ENCODE data around the gene VSX1.

Gene VSX1

DNA sequence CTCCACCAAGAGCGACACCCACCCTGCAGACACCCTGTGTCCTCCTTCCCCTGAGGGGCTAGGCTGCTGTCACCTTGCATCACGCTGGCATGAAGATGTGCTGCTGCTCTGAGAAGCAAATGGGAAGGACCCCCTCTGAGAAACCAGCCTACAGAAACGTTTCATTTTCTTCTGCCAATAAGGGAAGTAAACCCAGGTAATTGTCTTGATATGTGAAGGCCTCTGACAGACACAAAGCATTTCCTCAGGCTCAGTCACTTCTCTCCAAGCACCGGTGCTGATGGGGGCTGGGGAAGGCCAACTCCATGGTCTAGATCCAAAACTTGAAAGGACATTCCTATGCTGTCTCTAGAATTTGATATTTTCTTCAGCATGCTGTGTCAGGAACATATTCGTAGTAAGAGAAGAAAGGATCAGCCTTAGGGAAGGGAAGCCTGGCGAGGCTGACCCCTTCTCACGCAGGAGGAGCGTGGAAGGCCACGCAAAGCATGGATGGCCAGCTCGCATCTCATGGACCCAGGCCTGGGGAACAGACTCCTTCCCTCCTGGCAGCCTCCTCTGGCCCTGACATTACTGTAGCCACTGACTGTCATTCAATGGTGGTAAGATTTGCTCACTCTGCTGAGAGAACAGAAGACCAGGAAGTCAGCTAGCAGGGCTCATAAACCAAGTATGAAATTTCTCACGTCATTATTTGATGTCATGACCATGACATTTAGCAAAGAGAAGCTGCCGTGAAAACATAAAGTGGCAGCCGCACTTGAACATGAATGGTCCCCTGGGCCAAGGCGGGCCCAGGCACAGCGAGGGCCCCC, 44.4 kb downstream of the VSX1 start:
- no peaks in the 10 kb centered on the region for H3K9me3 ChIP-seq (ENCODE audit: control insufficient read depth, insufficient read depth, low read depth, low read length)
- peaks cover 7% of the 10 kb centered on the region for H3K4me1 ChIP-seq (ENCODE audit: control insufficient read depth, insufficient read depth, low read length)
- TF ChIP-seq KLF10 (tag by site-specific recombination; IDR thresholded peaks at IDR 0.05), result no peak
- TF ChIP-seq ATF2 (tag by site-specific recombination; IDR thresholded peaks at IDR 0.05; ENCODE audit: low read depth), result 0 out of 2 replicates have a peak, but pooled peaks have one; percentile 8
- no peak overlapping the region for H3K4me3 ChIP-seq (ENCODE audit: low read depth, low read length)
- H3K27ac ChIP-seq (ENCODE audit: extremely low read depth, low read depth, low read length), result no peak overlapping the region
- ChIA-PET CTCF (interaction anchor here (0.6 to 0.8 kb wide), 2 partner anchors 8 to 66 kb away, joined by 3 read pairs; no protein-coding TSS in a partner anchor), POLR2A (no interaction called here)
- no peaks in the 10 kb centered on the region for H3K36me3 ChIP-seq (ENCODE audit: control insufficient read depth in 2 of 2, insufficient read depth in 1 of 2, low read length in 2 of 2)

DNA sequence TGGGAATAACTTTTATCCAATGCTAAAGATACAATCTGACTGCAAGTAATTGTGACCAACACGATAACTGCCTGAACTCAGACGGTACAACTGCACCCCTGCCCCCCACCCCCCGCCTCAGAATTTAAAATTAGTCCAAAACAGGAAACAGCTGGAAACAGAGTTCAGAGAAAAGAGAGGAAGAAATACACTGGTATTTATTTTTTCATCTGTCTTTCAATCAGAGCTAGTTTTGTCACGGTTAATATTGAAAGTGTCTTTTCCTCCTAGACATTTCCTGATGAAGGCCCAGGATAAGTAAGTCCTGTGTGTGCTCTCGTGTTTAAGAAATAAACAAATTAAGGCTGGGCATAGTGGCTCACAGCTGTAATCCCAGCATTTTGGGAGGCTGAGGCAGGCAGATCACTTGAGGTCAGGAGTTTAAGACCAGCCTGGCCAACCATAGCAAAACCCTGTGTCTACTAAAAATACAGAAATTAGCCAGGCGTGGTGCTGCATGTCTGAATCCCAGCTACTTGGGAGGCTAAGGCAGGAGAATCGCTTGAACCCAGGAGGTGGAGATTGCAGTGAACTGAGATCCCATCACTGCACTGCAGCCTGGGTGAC, 45.5 kb downstream of the VSX1 start:
- Histone ChIP-seq H3K9me3 (ENCODE audit: control insufficient read depth, insufficient read depth, low read depth, low read length) (no peaks in the 10 kb centered on the region), H3K36me3 (ENCODE audit: control insufficient read depth in 2 of 2, insufficient read depth in 1 of 2, low read length in 2 of 2) (no peaks in the 10 kb centered on the region), H3K4me3 (ENCODE audit: low read depth, low read length) (no peak overlapping the region), H3K4me1 (ENCODE audit: control insufficient read depth, insufficient read depth, low read length) (peaks cover 7% of the 10 kb centered on the region), H3K27ac (ENCODE audit: extremely low read depth, low read depth, low read length) (no peak overlapping the region)
- POLR2A ChIA-PET, result no interaction called here
- TF ChIP-seq, protein P1, sequence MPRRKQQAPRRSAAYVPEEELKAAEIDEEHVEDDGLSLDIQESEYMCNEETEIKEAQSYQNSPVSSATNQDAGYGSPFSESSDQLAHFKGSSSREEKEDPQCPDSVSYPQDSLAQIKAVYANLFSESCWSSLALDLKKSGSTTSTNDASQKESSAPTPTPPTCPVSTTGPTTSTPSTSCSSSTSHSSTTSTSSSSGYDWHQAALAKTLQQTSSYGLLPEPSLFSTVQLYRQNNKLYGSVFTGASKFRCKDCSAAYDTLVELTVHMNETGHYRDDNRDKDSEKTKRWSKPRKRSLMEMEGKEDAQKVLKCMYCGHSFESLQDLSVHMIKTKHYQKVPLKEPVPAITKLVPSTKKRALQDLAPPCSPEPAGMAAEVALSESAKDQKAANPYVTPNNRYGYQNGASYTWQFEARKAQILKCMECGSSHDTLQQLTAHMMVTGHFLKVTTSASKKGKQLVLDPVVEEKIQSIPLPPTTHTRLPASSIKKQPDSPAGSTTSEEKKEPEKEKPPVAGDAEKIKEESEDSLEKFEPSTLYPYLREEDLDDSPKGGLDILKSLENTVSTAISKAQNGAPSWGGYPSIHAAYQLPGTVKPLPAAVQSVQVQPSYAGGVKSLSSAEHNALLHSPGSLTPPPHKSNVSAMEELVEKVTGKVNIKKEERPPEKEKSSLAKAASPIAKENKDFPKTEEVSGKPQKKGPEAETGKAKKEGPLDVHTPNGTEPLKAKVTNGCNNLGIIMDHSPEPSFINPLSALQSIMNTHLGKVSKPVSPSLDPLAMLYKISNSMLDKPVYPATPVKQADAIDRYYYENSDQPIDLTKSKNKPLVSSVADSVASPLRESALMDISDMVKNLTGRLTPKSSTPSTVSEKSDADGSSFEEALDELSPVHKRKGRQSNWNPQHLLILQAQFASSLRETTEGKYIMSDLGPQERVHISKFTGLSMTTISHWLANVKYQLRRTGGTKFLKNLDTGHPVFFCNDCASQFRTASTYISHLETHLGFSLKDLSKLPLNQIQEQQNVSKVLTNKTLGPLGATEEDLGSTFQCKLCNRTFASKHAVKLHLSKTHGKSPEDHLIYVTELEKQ (tag by site-specific recombination; IDR thresholded peaks at IDR 0.05; ENCODE audit: borderline replicate concordance), result no peak
- TF ChIP-seq ZNF555 (tag by site-specific recombination; conservative IDR thresholded peaks at IDR 0.05) (no peak), ZNF777 (tag by site-specific recombination; IDR thresholded peaks at IDR 0.05; ENCODE audit: borderline replicate concordance) (no peak), ZNF623 (tag by site-specific recombination; IDR thresholded peaks at IDR 0.05) (no peak), ZNF426 (tag by site-specific recombination; IDR thresholded peaks at IDR 0.05) (no peak), ZNF350 (tag by site-specific recombination; IDR thresholded peaks at IDR 0.05) (no peak), IKZF3 (tag by site-specific recombination; IDR thresholded peaks at IDR 0.05) (no peak), ZNF596 (tag by site-specific recombination; IDR thresholded peaks at IDR 0.05) (no peak), ZNF549 (tag by site-specific recombination; IDR thresholded peaks at IDR 0.05) (no peak), ZNF366 (tag by site-specific recombination; conservative IDR thresholded peaks at IDR 0.05) (no peak), ZBTB20 (tag by site-specific recombination; IDR thresholded peaks at IDR 0.05) (no peak), ZNF324 (tag by site-specific recombination; IDR thresholded peaks at IDR 0.05) (no peak), ELK4 (IDR thresholded peaks at IDR 0.05; ENCODE audit: borderline replicate concordance, low read depth, low read length) (no peak)
- CTCF ChIA-PET, result interaction anchor here (0.6 kb wide), 1 partner anchor 65 kb away, joined by 3 read pairs; no protein-coding TSS in a partner anchor

All from HEK293 (cell line).